ENCODE data around the gene CTNS.
"Not testable (repeated sequence)": the region's sequence is repeated elsewhere in the genome, so short reads cannot be mapped to it uniquely, and the experiment has no call there.

Gene CTNS

DNA sequence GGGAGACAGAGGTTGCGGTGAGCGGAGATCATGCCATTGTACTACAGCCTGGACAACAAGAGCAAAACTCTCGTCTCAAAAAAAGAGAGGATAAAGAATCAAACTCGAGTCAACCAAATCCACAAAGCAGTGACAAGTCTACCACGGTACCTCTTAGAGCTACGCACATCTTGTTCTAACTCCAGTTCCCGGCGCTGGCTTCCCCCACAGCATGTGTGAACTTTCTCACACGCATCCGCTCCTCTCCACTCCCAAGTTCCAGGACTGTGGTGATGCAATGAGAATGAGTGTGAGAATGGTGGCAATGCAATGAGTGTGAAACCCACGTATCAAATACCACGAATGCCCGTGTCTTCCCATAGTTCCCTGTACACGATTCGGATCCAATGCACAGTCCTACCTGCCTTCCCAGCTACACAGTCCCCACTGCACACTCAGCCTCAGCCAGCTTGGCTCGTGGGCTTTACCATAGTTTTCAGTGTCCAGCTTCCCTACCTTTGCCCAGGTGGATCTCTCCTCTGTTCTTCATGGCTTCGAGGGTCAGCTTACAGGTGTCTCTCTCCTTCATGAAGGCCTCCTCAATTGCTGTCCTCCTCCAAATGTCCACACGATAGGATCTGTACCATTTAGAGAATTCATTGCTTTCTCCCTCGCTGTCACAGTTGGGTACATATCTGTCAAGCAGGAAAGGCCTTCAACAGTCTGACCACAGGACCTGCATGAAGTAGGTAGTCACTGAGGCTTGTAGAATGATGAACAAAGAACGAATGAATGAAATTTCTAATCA, 68.6 kb downstream of the CTNS start:
- no peak for TF ChIP-seq CTCF (IDR thresholded peaks at IDR 0.05; ENCODE audit: extremely low read depth, missing control alignments)
- DNase-seq (ENCODE audit: low spot score), result no peak

- not testable (repeated sequence) for DNase-seq (ENCODE audit: low spot score)
Measured at GRCh38 chr17:3705718-3705984, 69.1 kb downstream of the CTNS start.

- TF ChIP-seq CTCF (IDR thresholded peaks at IDR 0.05; ENCODE audit: extremely low read depth, missing control alignments), result no peak
- no peak for DNase-seq (ENCODE audit: low spot score)
Measured at GRCh38 chr17:3708366-3708765, 71.8 kb downstream of the CTNS start.

GRCh38 chr17:3710951-3711383, 74.4 kb downstream of the CTNS start:
- peak; percentile 83 for DNase-seq (ENCODE audit: low spot score)
- TF ChIP-seq CTCF (IDR thresholded peaks at IDR 0.05; ENCODE audit: extremely low read depth, missing control alignments), result no peak
